Measurements from ENCODE around the gene NOTUM. TPM values are rescaled to one million over a fixed set of nuclear protein-coding genes. Genes with fewer than 3 reads are reported as not detected.

NOTUM gene
- polyA plus RNA-seq, 4 donors: 1.0 to 1.1 TPM; not detected in 2

- DNase-seq (no peak), FAIRE-seq (no peak)
- peaks cover 0 to 18% (median 0%) of the 10 kb centered on the region in 3 donors for H3K36me3 ChIP-seq (ENCODE audit: control insufficient read depth in 3 of 3, insufficient read depth in 2 of 3, low read depth in 1 of 3, low read length in 3 of 3)
- H3K4me1 ChIP-seq (ENCODE audit: control insufficient read depth in 3 of 3, insufficient read depth in 2 of 3, low read depth in 1 of 3, low read length in 2 of 3): peaks cover 0 to 13% (median 0%) of the 10 kb centered on the region in 3 donors
- H3K9me3 ChIP-seq (ENCODE audit: control insufficient read depth in 2 of 2, insufficient read depth in 1 of 2, low read depth in 1 of 2, low read length in 1 of 2): no peaks in the 10 kb centered on the region
- 25 to 47% (median 40%) methylated on average over 15 of the region's 15 CpGs for WGBS, 3 donors
- H3K4me3 ChIP-seq (ENCODE audit: low read depth in 1 of 3, low read length in 3 of 3): no peak overlapping the region
- no peak overlapping the region for H3K27ac ChIP-seq (ENCODE audit: low read depth in 1 of 3, low read length in 2 of 3)
- peaks cover 0 to 15% (median 4%) of the 10 kb centered on the region in 3 donors for H3K27me3 ChIP-seq (ENCODE audit: control insufficient read depth in 3 of 3, insufficient read depth in 3 of 3, low read length in 3 of 3)
Observed at GRCh38 chr17:81931557-81932332, 29.2 kb downstream of the NOTUM start.

GRCh38 chr17:81931189-81931556 lies 29.8 kb downstream of the NOTUM start:
- FAIRE-seq (no peak), DNase-seq (no peak)
- Histone ChIP-seq H3K4me3 (ENCODE audit: low read depth in 1 of 3, low read length in 3 of 3) (no peak overlapping the region), H3K4me1 (ENCODE audit: control insufficient read depth in 3 of 3, insufficient read depth in 2 of 3, low read depth in 1 of 3, low read length in 2 of 3) (peaks cover 0 to 14% (median 0%) of the 10 kb centered on the region in 3 donors), H3K27me3 (ENCODE audit: control insufficient read depth in 3 of 3, insufficient read depth in 3 of 3, low read length in 3 of 3) (peaks cover 0 to 15% (median 4%) of the 10 kb centered on the region in 3 donors), H3K9me3 (ENCODE audit: control insufficient read depth in 2 of 2, insufficient read depth in 1 of 2, low read depth in 1 of 2, low read length in 1 of 2) (no peaks in the 10 kb centered on the region), H3K36me3 (ENCODE audit: control insufficient read depth in 3 of 3, insufficient read depth in 2 of 3, low read depth in 1 of 3, low read length in 3 of 3) (peaks cover 0 to 18% (median 0%) of the 10 kb centered on the region in 3 donors), H3K27ac (ENCODE audit: low read depth in 1 of 3, low read length in 2 of 3) (no peak overlapping the region)
- WGBS, 3 donors: 74 to 81% (median 76%) methylated on average over 13 of the region's 13 CpGs

GRCh38 chr17:81930142-81931125 lies 30.6 kb downstream of the NOTUM start:
- 56 to 69% (median 65%) methylated on average over 20 of the region's 20 CpGs for WGBS, 3 donors

GRCh38 chr17:81929253-81930141 lies 31.5 kb downstream of the NOTUM start:
- Histone ChIP-seq H3K27ac (ENCODE audit: low read depth in 1 of 3, low read length in 2 of 3) (no peak overlapping the region), H3K9me3 (ENCODE audit: control insufficient read depth in 2 of 2, insufficient read depth in 1 of 2, low read depth in 1 of 2, low read length in 1 of 2) (no peaks in the 10 kb centered on the region), H3K36me3 (ENCODE audit: control insufficient read depth in 3 of 3, insufficient read depth in 2 of 3, low read depth in 1 of 3, low read length in 3 of 3) (peaks cover 0 to 15% (median 0%) of the 10 kb centered on the region in 3 donors), H3K4me3 (ENCODE audit: low read depth in 1 of 3, low read length in 3 of 3) (no peak overlapping the region), H3K27me3 (ENCODE audit: control insufficient read depth in 3 of 3, insufficient read depth in 3 of 3, low read length in 3 of 3) (peaks cover 0 to 15% (median 4%) of the 10 kb centered on the region in 3 donors), H3K4me1 (ENCODE audit: control insufficient read depth in 3 of 3, insufficient read depth in 2 of 3, low read depth in 1 of 3, low read length in 2 of 3) (peaks cover 4 to 29% (median 6%) of the 10 kb centered on the region in 3 donors)
- 83 to 90% (median 88%) methylated on average over 27 to 31 of the region's 31 CpGs for WGBS, 3 donors
- no peak for DNase-seq
- FAIRE-seq: no peak

More at GRCh38 chr17:81930142-81931125, 30.6 kb downstream of the NOTUM start:
- no peak overlapping the region for H3K4me3 ChIP-seq (ENCODE audit: low read depth in 1 of 3, low read length in 3 of 3)
- no peaks in the 10 kb centered on the region for H3K9me3 ChIP-seq (ENCODE audit: control insufficient read depth in 2 of 2, insufficient read depth in 1 of 2, low read depth in 1 of 2, low read length in 1 of 2)
- no peak overlapping the region for H3K27ac ChIP-seq (ENCODE audit: low read depth in 1 of 3, low read length in 2 of 3)
- no peak for FAIRE-seq
- H3K27me3 ChIP-seq (ENCODE audit: control insufficient read depth in 3 of 3, insufficient read depth in 3 of 3, low read length in 3 of 3): peaks cover 0 to 15% (median 4%) of the 10 kb centered on the region in 3 donors
- no peak for DNase-seq
- H3K4me1 ChIP-seq (ENCODE audit: control insufficient read depth in 3 of 3, insufficient read depth in 2 of 3, low read depth in 1 of 3, low read length in 2 of 3): peaks cover 0 to 19% (median 0%) of the 10 kb centered on the region in 3 donors
- peaks cover 0 to 16% (median 0%) of the 10 kb centered on the region in 3 donors for H3K36me3 ChIP-seq (ENCODE audit: control insufficient read depth in 3 of 3, insufficient read depth in 2 of 3, low read depth in 1 of 3, low read length in 3 of 3)

- peaks cover 7 to 37% (median 8%) of the 10 kb centered on the region in 3 donors for H3K4me1 ChIP-seq (ENCODE audit: control insufficient read depth in 3 of 3, insufficient read depth in 2 of 3, low read depth in 1 of 3, low read length in 2 of 3)
- no peaks in the 10 kb centered on the region for H3K9me3 ChIP-seq (ENCODE audit: control insufficient read depth in 2 of 2, insufficient read depth in 1 of 2, low read depth in 1 of 2, low read length in 1 of 2)
- DNase-seq (peak in 1 of 2 donors; percentile 52), FAIRE-seq (no peak)
- peaks cover 0 to 23% (median 0%) of the 10 kb centered on the region in 3 donors for H3K36me3 ChIP-seq (ENCODE audit: control insufficient read depth in 3 of 3, insufficient read depth in 2 of 3, low read depth in 1 of 3, low read length in 3 of 3)
- H3K4me3 ChIP-seq (ENCODE audit: low read depth in 1 of 3, low read length in 3 of 3): peak overlapping the region in 2 of 3 donors; percentile 47 to 94
- H3K27me3 ChIP-seq (ENCODE audit: control insufficient read depth in 3 of 3, insufficient read depth in 3 of 3, low read length in 3 of 3): peaks cover 0 to 15% (median 4%) of the 10 kb centered on the region in 3 donors
- H3K27ac ChIP-seq (ENCODE audit: low read depth in 1 of 3, low read length in 2 of 3): no peak overlapping the region
- 15 to 25% (median 21%) methylated on average over 39 to 44 of the region's 44 CpGs for WGBS, 3 donors
Observed at GRCh38 chr17:81928544-81929252, 32.3 kb downstream of the NOTUM start.

- no peaks in the 10 kb centered on the region for H3K9me3 ChIP-seq (ENCODE audit: control insufficient read depth in 2 of 2, insufficient read depth in 1 of 2, low read depth in 1 of 2, low read length in 1 of 2)
- no peak for FAIRE-seq
Observed at GRCh38 chr17:81927653-81928543, 33.1 kb downstream of the NOTUM start, which contains the start of gene MAFG. Gene MAFG (minus strand): TSS chr17:81927735. CDS start chr17:81923185, 4,550 bp downstream.

More at GRCh38 chr17:81927653-81928543, 33.1 kb downstream of the NOTUM start, which contains the start of gene MAFG:
- DNase-seq: peak; percentile 93 to 98
- Histone ChIP-seq H3K27me3 (ENCODE audit: control insufficient read depth in 3 of 3, insufficient read depth in 3 of 3, low read length in 3 of 3) (peaks cover 0 to 15% (median 4%) of the 10 kb centered on the region in 3 donors), H3K4me3 (ENCODE audit: low read depth in 1 of 3, low read length in 3 of 3) (peak within 1 kb of the TSS; percentile 87 to 96 (median 94)), H3K36me3 (ENCODE audit: control insufficient read depth in 3 of 3, insufficient read depth in 2 of 3, low read depth in 1 of 3, low read length in 3 of 3) (peaks cover 0 to 26% (median 0%) of the 10 kb centered on the region in 3 donors), H3K27ac (ENCODE audit: low read depth in 1 of 3, low read length in 2 of 3) (peak within 1 kb of the TSS; percentile 89 to 99 (median 97)), H3K4me1 (ENCODE audit: control insufficient read depth in 3 of 3, insufficient read depth in 2 of 3, low read depth in 1 of 3, low read length in 2 of 3) (peaks cover 9 to 45% (median 13%) of the 10 kb centered on the region in 3 donors)
- WGBS, 3 donors: 0 to 1% (median 0%) methylated on average over 72 to 98 of the region's 98 CpGs
